Adipose tissue (tissue), 3 donors: Measurements from ENCODE around the gene KCNK3. TPM values are rescaled to one million over a fixed set of nuclear protein-coding genes. Genes with fewer than 3 reads are reported as not detected.
A peak's percentile ranks its signal among the peaks of the same experiment; 100 is the strongest.
"Not testable (repeated sequence)": the region's sequence is repeated elsewhere in the genome, so short reads cannot be mapped to it uniquely, and the experiment has no call there.

ENCODE experiments used
- H3K27ac ChIP-seq: one replicate; pipeline ENCODE4 v1.5.1; 2013; ENCODE audit warnings: low read depth, low read length
- WGBS, 3 donors: extraction: QIAGEN DNeasy Blood & Tissue Kit; methylation state at CpG; one replicate each; pipeline ENCODE4 v1.1.7; 2013; 5-methylcytosine and 5-hydroxymethylcytosine counted together
- polyA plus RNA-seq, 3 donors: library from polyadenylated mRNA; stranded (reverse); fragments of 200-250 nt; gene quantifications; one replicate each; pipeline ENCODE4 v1.2.3, GENCODE V29; 2013
- donor health status: healthy with polysubstance abuse.
- donor health status: Bipolar disorder and iron deficiency.
- donor health status: healthy.

Gene KCNK3
- polyA plus RNA-seq, 3 donors: 2.8 to 24.8 (median 9.1) TPM

- H3K27ac ChIP-seq: no peak overlapping the region
- 94 to 96% (median 96%) methylated on average over 5 of the region's 5 CpGs for WGBS, 3 donors
Observed at GRCh38 chr2:26759845-26760244, 67.3 kb downstream of the KCNK3 start.

- not testable (repeated sequence) for H3K27ac ChIP-seq
- WGBS, 3 donors: 69 to 78% (median 74%) methylated on average over 10 of the region's 10 CpGs
Observed at GRCh38 chr2:26760991-26761390, 68.5 kb downstream of the KCNK3 start.

DNA sequence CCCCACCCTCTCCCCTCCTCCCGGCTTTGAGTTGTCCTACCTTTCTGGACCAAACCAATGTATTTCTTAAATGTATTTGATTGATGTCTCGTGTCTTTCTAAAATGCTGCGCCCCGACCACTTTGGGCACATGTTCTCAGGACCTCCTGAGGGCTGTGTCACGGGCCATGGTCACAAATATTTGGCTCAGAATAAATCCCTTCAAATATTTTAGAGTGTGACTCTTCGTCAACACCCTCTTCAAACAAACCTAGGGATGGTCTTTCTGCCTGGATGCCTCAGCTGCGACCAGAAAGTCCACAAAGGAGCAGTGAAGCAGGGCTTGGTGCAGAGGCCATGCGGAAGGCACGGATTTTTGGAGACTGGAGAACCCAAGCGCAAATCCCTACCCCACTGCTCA, 70.5 kb downstream of the KCNK3 start:
- no peak overlapping the region for H3K27ac ChIP-seq
- 87 to 95% (median 95%) methylated on average over 10 of the region's 10 CpGs for WGBS, 3 donors

GRCh38 chr2:26764078-26764887, 71.8 kb downstream of the KCNK3 start, which contains the start of gene SLC35F6:
TSS of gene SLC35F6 (plus strand) at chr2:26764284. CDS start at chr2:26764350, 66 bp downstream.
- H3K27ac ChIP-seq: peak within 1 kb of the TSS; percentile 60
- WGBS, 3 donors: 1 to 2% (median 1%) methylated on average over 68 of the region's 68 CpGs

GRCh38 chr2:26764906-26765305, 72.4 kb downstream of the KCNK3 start:
- 26 to 36% (median 29%) methylated on average over 3 of the region's 3 CpGs for WGBS, 3 donors
- no peak overlapping the region for H3K27ac ChIP-seq

- 81 to 94% (median 86%) methylated on average over 10 of the region's 10 CpGs for WGBS, 3 donors
- no peak overlapping the region for H3K27ac ChIP-seq
Observed at GRCh38 chr2:26765475-26766200, 73.1 kb downstream of the KCNK3 start.

DNA sequence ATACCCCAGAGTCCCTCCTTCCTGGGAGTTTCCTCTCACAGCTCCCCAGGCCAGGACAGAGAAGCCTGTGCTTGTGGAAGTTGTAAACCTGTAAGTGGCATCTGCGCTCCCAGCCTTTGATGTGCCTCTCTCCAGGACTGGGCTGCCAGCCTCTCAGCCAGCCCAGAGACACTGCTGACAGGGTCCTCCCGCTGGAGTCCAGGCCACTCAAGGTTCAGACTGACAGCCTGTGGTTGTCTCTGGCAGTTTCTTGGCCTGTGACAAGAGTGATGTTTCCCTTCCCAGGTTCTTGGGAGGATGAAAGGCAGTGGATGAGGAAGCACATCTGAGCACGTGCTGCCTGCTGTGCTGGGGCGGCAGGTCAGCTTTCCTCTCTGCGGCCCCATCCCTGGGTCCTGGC, 74.6 kb downstream of the KCNK3 start:
- H3K27ac ChIP-seq: no peak overlapping the region
- WGBS, 3 donors: 57 to 71% (median 64%) methylated on average over 5 of the region's 5 CpGs

DNA sequence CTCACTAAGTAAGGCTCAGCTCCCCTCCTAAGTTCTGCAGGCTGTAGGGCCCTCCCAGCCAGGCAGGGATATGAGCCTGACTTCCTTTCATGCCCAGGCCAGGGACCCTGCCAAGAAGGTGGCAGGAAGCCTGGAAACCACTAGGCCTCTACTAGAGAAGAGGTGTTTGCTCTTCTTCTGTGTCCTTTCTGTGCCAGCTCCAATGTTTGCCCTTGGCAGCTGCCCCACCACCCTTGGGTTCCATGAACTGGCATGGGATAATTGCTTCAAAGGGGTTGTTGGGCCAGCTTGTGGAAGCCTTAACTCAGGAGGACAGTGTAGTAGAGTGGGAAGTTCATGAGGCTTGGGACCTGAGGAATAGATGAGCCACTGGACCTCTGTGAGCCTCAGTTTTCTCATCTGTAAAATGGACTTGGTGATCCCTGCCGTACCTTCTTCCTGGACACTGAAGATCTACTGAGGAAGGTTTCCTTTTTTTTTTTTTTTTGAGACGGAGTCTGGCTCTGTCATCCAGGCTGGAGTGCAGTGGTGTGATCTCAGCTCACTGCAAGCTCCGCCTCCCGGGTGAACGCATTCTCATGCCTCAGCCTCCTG, 75.5 kb downstream of the KCNK3 start:
- no peak overlapping the region for H3K27ac ChIP-seq
- WGBS, 3 donors: 94% methylated on average over 5 of the region's 5 CpGs

GRCh38 chr2:26768759-26769088, 76.2 kb downstream of the KCNK3 start:
- WGBS, 3 donors: 95 to 98% (median 98%) methylated on average over 3 of the region's 3 CpGs
- H3K27ac ChIP-seq: no peak overlapping the region

DNA sequence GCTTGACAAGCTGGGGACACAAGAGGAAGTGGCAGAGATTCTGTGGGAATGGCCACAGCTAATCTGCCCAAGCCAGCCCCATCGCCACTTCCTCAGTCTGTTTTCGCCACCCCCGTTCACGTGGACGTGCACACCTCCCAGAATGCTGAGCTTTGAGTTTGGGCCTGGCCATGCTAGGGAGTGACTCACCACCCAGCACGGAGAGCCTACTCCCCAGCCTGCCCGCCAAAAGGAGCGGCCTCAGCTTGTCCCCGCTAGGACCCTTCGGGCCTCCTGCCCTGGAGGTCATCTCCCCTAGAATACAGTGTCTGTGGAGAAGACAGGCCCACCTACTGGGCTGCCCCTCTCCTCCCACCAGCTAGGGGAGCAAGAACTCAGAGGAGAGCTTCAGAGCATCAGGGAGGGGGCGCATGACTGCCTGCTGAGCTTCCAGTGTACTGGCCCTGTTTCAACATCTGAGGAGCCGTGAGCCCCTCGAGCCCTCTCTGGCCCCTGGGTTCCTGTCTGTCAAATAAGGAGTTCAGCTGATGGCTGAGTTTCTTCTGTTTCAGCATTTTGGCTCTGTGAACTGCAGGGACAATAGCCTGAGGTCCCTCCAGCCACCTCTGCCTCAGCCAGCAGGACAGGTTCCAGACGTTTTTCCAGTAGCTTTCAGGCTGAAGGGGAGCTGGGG, 76.7 kb downstream of the KCNK3 start:
- no peak overlapping the region for H3K27ac ChIP-seq
- WGBS, 3 donors: 26 to 71% (median 34%) methylated on average over 14 of the region's 14 CpGs

- no peak overlapping the region for H3K27ac ChIP-seq
- 65 to 77% (median 69%) methylated on average over 6 of the region's 6 CpGs for WGBS, 3 donors
Observed at GRCh38 chr2:26770986-26771586, 78.6 kb downstream of the KCNK3 start.

GRCh38 chr2:26772064-26773001, 79.8 kb downstream of the KCNK3 start:
- no peak overlapping the region for H3K27ac ChIP-seq
- WGBS, 3 donors: 27 to 37% (median 28%) methylated on average over 13 of the region's 13 CpGs

DNA sequence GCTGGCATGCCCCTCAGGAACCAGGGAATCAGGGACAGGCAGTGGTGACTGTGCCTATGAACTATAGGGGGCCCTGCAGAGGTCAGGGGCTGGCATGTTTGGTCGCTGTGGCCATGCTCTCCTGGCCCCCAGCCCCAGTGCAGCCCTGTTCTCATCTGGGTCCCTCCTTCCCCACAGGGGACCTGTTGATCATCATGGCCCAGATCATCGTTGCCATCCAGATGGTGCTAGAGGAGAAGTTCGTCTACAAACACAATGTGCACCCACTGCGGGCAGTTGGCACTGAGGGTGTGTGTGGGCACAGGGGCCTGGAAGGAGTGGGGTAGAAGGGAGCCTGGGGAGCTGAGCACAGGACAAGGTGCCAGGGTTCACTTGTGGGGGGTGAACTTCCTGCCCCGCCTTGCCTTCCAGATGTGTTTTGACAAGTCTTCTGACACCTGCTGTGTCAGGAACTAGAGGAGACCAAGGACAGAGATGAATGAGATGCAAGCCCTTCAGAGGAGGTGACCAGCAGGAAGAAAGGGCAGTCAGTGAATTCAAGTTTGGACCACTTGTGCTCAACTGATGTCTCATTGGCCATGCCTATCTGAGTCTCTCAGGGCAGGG, 83.8 kb downstream of the KCNK3 start:
- 96 to 98% (median 98%) methylated on average over 5 of the region's 5 CpGs for WGBS, 3 donors

GRCh38 chr2:26778098-26778497, 85.6 kb downstream of the KCNK3 start:
- H3K27ac ChIP-seq: no peak overlapping the region
- WGBS, 3 donors: 95 to 97% (median 95%) methylated on average over 18 of the region's 18 CpGs

More for the DNA sequence above, 83.8 kb downstream of the KCNK3 start:
- no peak overlapping the region for H3K27ac ChIP-seq

- H3K27ac ChIP-seq: no peak overlapping the region
- WGBS, 3 donors: 80 to 87% (median 86%) methylated on average over 3 of the region's 3 CpGs
Observed at GRCh38 chr2:26778507-26778906, 86.0 kb downstream of the KCNK3 start.

DNA sequence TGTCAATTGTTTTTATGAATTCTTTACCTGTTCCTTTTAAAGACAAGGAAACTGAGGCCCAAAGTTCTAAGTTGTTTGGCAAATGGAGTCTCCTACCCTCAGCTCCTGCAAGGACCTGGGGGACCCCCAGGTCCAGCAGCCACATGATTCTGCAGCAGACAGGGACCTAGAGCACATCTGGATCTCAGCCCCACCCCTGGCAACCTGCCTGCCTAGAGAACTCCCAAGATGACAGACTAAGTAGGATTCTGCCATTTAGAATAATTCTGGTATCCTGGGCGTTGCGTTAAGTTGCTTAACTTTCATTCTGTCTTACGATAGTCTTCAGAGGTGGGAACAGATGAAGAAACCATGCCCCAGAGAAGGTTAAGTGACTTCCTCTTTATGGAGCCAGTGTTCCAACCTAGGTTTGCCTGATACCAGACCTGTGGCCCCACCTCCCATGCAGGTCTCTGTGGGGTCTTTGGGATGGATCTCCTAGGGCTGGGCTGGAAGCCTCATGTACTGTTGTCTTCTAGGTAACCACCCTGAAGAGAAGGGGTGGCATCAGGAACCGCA, 87.8 kb downstream of the KCNK3 start:
- 59 to 90% (median 61%) methylated on average over 4 of the region's 4 CpGs for WGBS, 3 donors
- H3K27ac ChIP-seq: no peak overlapping the region
